AML-193 (cell line): ENCODE measurements around the gene PCSK5.
"Not testable (repeated sequence)": the region's sequence is repeated elsewhere in the genome, so short reads cannot be mapped to it uniquely, and the experiment has no call there.

Source experiments
- DNase-seq, 2 experiments: peaks; one replicate each; lab custom pipeline; 2025; lab: John Stamatoyannopoulos, UW

Gene PCSK5

GRCh38 chr9:76311537-76311936 is 421.1 kb downstream of the PCSK5 start:
- DNase-seq, result no peak

GRCh38 chr9:76313771-76314170 is 423.3 kb downstream of the PCSK5 start:
- DNase-seq, result no peak

- DNase-seq, result no peak
These were observed 423.8 kb downstream of the PCSK5 start for GRCh38 chr9:76314321-76314720.

- no peak for DNase-seq
These were observed 425.6 kb downstream of the PCSK5 start for GRCh38 chr9:76316069-76316468.

GRCh38 chr9:76319466-76319865 is 429.0 kb downstream of the PCSK5 start:
- DNase-seq, result not testable (repeated sequence)

- DNase-seq, result no peak
These were observed 430.8 kb downstream of the PCSK5 start for GRCh38 chr9:76321195-76321828.

- no peak for DNase-seq
These were observed 432.3 kb downstream of the PCSK5 start for GRCh38 chr9:76322810-76323209.

GRCh38 chr9:76323490-76323889 is 433.0 kb downstream of the PCSK5 start:
- DNase-seq, result no peak

GRCh38 chr9:76324030-76324429 is 433.6 kb downstream of the PCSK5 start:
- DNase-seq, result not testable (repeated sequence)

GRCh38 chr9:76330034-76330433 is 439.6 kb downstream of the PCSK5 start:
- no peak for DNase-seq

- DNase-seq, result no peak
These were observed 442.9 kb downstream of the PCSK5 start for GRCh38 chr9:76333388-76333787.

- DNase-seq, result no peak
These were observed 443.5 kb downstream of the PCSK5 start for GRCh38 chr9:76333964-76334363.

GRCh38 chr9:76336027-76336426 is 445.6 kb downstream of the PCSK5 start:
- no peak for DNase-seq

- DNase-seq, result no peak
These were observed 447.9 kb downstream of the PCSK5 start for GRCh38 chr9:76338418-76338817.

- no peak for DNase-seq
These were observed 451.1 kb downstream of the PCSK5 start for GRCh38 chr9:76341616-76342015.

- DNase-seq, result no peak
These were observed 451.7 kb downstream of the PCSK5 start for GRCh38 chr9:76342201-76342600.

- DNase-seq, result no peak
These were observed 452.4 kb downstream of the PCSK5 start for GRCh38 chr9:76342858-76343257.

GRCh38 chr9:76349865-76350264 is 459.4 kb downstream of the PCSK5 start:
- no peak for DNase-seq

- DNase-seq, result no peak
These were observed 460.5 kb downstream of the PCSK5 start for GRCh38 chr9:76351006-76351405.

GRCh38 chr9:76352026-76352620 is 461.6 kb downstream of the PCSK5 start:
- no peak for DNase-seq

GRCh38 chr9:76353280-76353679 is 462.8 kb downstream of the PCSK5 start:
- no peak for DNase-seq

GRCh38 chr9:76354221-76354620 is 463.7 kb downstream of the PCSK5 start:
- no peak for DNase-seq

- DNase-seq, result no peak
These were observed 465.4 kb downstream of the PCSK5 start for GRCh38 chr9:76355886-76356285.

- DNase-seq, result no peak
These were observed 467.1 kb downstream of the PCSK5 start for GRCh38 chr9:76357555-76357954.
